HEK293 (cell line): Measurements from ENCODE around the gene CD46.

Source experiments
- CTCF ChIA-PET: fragments of 350-600 bp; formaldehyde crosslinking; extraction: SDS; loops from one replicate; lab custom pipeline; 2021; ENCODE audit warnings: antibody characterized with exemption; lab: Yijun Ruan, JAX
- POLR2A ChIA-PET: fragments of 300-600 bp; formaldehyde crosslinking; extraction: SDS; loops from one replicate; lab custom pipeline; 2020; ENCODE audit warnings: antibody characterized with exemption, inconsistent platforms; lab: Yijun Ruan, JAX
- H3K27ac ChIP-seq: fragments of 200-500 bp; sonication (Bioruptor generic); 2 replicates; pipeline ENCODE4 v1.5.1; 2014; ENCODE audit warnings: low read depth, low read length, control low read depth, inconsistent platforms; ENCODE audit errors: extremely low read depth
- H3K36me3 ChIP-seq, 2 experiments: fragments of 200-500 bp in 1 of 2; sonication (Bioruptor generic) in 1 of 2; 1 replicate in 1 of 2; 2 replicates in 1 of 2; pipeline ENCODE4 v1.5.1; 2014 to 2017; ENCODE audit warnings: inconsistent platforms in 2 of 2, low read length in 2 of 2; ENCODE audit not compliant: control insufficient read depth in 2 of 2, insufficient read depth in 1 of 2
- H3K4me1 ChIP-seq: fragments of 200-500 bp; sonication (Bioruptor generic); 2 replicates; pipeline ENCODE4 v1.5.1; 2014; ENCODE audit warnings: mild to moderate bottlenecking, low read length, inconsistent platforms; ENCODE audit not compliant: control insufficient read depth, insufficient read depth
- H3K4me3 ChIP-seq: 2 replicates; pipeline ENCODE4 v1.5.1; 2011; ENCODE audit warnings: low read depth, mild to moderate bottlenecking, control low read depth, low read length, moderate library complexity
- H3K9me3 ChIP-seq: fragments of 200-500 bp; sonication (Bioruptor generic); 2 replicates; pipeline ENCODE4 v1.5.1; 2014; ENCODE audit warnings: low read depth, low read length, inconsistent platforms; ENCODE audit not compliant: control insufficient read depth, insufficient read depth
- GFI1B ChIP-seq: fragments of 450-650 bp; formaldehyde crosslinking; IDR thresholded peaks from 2 replicates; pipeline ENCODE4 v1.5.1; 2016; ENCODE audit warnings: missing biosample characterization, missing genetic modification characterization
- MYNN ChIP-seq: fragments of 450-650 bp; formaldehyde crosslinking; IDR thresholded peaks from 2 replicates; pipeline ENCODE4 v1.5.1; 2016; ENCODE audit warnings: missing biosample characterization, missing genetic modification characterization, borderline replicate concordance
- PRDM1 ChIP-seq: fragments of 450-650 bp; formaldehyde crosslinking; IDR thresholded peaks from 2 replicates; pipeline ENCODE4; 2016; ENCODE audit warnings: missing biosample characterization, missing genetic modification characterization
- REPIN1 ChIP-seq: fragments of 450-650 bp; formaldehyde crosslinking; IDR thresholded peaks from 2 replicates; pipeline ENCODE4 v1.5.1; 2017; ENCODE audit warnings: missing biosample characterization, missing genetic modification characterization, low read depth
- SCRT1 ChIP-seq: fragments of 450-650 bp; formaldehyde crosslinking; IDR thresholded peaks from 2 replicates; pipeline ENCODE4 v1.5.1; 2016; ENCODE audit warnings: missing biosample characterization, missing genetic modification characterization, borderline replicate concordance
- ZBTB17 ChIP-seq: fragments of 450-650 bp; formaldehyde crosslinking; IDR thresholded peaks from 2 replicates; pipeline ENCODE4 v1.5.1; 2016; ENCODE audit warnings: missing biosample characterization, missing genetic modification characterization
- ZNF292 ChIP-seq: fragments of 450-650 bp; formaldehyde crosslinking; IDR thresholded peaks from 2 replicates; pipeline ENCODE4 v1.5.1; 2016; ENCODE audit warnings: low read depth, missing biosample characterization, missing genetic modification characterization, borderline replicate concordance
- ZNF366 ChIP-seq: fragments of 450-650 bp; formaldehyde crosslinking; conservative IDR thresholded peaks from 2 replicates; pipeline ENCODE4 v1.5.1; 2016; ENCODE audit warnings: missing biosample characterization, missing genetic modification characterization
- ZNF423 ChIP-seq: fragments of 450-650 bp; formaldehyde crosslinking; IDR thresholded peaks from 2 replicates; pipeline ENCODE4 v1.5.1; 2016; ENCODE audit warnings: missing biosample characterization, missing genetic modification characterization
- ZNF514 ChIP-seq: fragments of 450-650 bp; formaldehyde crosslinking; IDR thresholded peaks from 2 replicates; pipeline ENCODE4 v1.5.1; 2016; ENCODE audit warnings: missing biosample characterization, missing genetic modification characterization
- ZNF529 ChIP-seq: fragments of 450-650 bp; formaldehyde crosslinking; IDR thresholded peaks from 2 replicates; pipeline ENCODE4 v1.5.1; 2017; ENCODE audit warnings: missing genetic modification characterization, missing biosample characterization; ENCODE audit not compliant: insufficient replicate concordance
- TF ChIP-seq, protein P1 (sequence below): fragments of 450-650 bp; formaldehyde crosslinking; IDR thresholded peaks from 2 replicates; pipeline ENCODE4 v1.5.1; 2016; ENCODE audit warnings: missing biosample characterization, missing genetic modification characterization, low read depth
- TF ChIP-seq, protein P2 (sequence below): fragments of 450-650 bp; formaldehyde crosslinking; IDR thresholded peaks from 2 replicates; pipeline ENCODE4 v1.5.1; 2016; ENCODE audit warnings: missing biosample characterization, missing genetic modification characterization
- TF ChIP-seq, protein P3 (sequence below): sonication (generic); formaldehyde crosslinking; IDR thresholded peaks from 2 replicates; pipeline ENCODE4 v1.8.1; 2022; ENCODE audit warnings: mild to moderate bottlenecking, moderate library complexity, missing genetic modification reagents
- TF ChIP-seq, protein P4 (sequence below): fragments of 450-650 bp; formaldehyde crosslinking; IDR thresholded peaks from 2 replicates; pipeline ENCODE4 v1.5.1; 2016; ENCODE audit warnings: missing biosample characterization, missing genetic modification characterization

CD46 gene

DNA sequence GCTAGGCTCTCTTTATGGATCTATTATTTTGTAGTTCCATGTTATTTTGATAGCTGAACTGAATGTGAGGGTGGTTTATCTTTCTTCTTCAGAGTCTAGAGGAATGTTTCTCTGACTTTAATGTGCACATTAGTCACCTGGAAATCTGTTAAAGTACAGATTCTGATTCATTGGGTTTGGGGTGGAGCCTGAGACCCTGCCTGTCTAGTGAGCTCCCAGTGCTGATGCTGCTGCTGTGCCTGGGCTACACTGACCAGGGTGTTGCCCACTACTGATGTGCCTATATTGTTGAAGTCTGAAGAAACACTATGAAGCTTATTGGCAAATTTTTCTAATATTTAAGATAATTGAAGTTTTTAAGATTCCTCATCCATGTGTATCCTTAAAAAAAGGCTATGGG is 35.9 kb downstream of the CD46 start:
- TF ChIP-seq ZNF292 (no peak), ZNF514 (tag by site-specific recombination) (no peak)
- Histone ChIP-seq H3K4me1 (no peaks in the 10 kb centered on the region), H3K36me3 (peaks cover 10 to 30% of the 10 kb centered on the region in 2 experiments), H3K4me3 (no peak overlapping the region), H3K9me3 (no peaks in the 10 kb centered on the region), H3K27ac (no peak overlapping the region)
- ChIA-PET CTCF (interaction anchor here (4.6 kb wide), 1 partner anchor 9 kb away, joined by 54 read pairs; no protein-coding TSS in a partner anchor), POLR2A (interaction anchor here (0.6 kb wide), 1 partner anchor 9 kb away, joined by 5 read pairs; no protein-coding TSS in a partner anchor)

DNA sequence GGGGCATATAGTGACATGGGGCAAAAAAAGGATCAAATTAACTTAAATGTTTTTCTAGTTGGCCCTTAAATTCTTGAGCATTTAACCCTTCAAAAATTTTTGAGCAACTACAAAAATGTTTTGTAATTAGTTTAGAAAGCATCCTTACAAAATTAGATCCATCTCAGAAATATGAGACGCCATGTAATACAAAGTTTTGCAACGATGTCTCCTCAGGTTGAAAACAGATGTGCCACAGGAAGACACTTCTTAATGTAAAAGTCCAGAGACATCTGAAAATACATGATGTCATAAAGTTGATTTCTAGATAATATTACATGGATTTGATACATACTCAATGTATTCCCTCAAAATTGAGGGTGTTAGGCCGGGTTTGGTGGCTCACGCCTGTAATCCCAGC is 37.5 kb downstream of the CD46 start:
- Histone ChIP-seq H3K9me3 (no peaks in the 10 kb centered on the region), H3K36me3 (peaks cover 9 to 29% of the 10 kb centered on the region in 2 experiments)
- no peak for TF ChIP-seq ZNF366 (tag by site-specific recombination)
- TF ChIP-seq, protein P1, sequence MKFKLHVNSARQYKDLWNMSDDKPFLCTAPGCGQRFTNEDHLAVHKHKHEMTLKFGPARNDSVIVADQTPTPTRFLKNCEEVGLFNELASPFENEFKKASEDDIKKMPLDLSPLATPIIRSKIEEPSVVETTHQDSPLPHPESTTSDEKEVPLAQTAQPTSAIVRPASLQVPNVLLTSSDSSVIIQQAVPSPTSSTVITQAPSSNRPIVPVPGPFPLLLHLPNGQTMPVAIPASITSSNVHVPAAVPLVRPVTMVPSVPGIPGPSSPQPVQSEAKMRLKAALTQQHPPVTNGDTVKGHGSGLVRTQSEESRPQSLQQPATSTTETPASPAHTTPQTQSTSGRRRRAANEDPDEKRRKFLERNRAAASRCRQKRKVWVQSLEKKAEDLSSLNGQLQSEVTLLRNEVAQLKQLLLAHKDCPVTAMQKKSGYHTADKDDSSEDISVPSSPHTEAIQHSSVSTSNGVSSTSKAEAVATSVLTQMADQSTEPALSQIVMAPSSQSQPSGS: 0 out of 2 replicates have a peak, but pooled peaks have one; percentile 47
- TF ChIP-seq, all 188 proteins: peak for 1
- no peak overlapping the region for H3K4me3 ChIP-seq
- POLR2A ChIA-PET: no interaction called here
- no peak overlapping the region for H3K27ac ChIP-seq
- no peaks in the 10 kb centered on the region for H3K4me1 ChIP-seq
- CTCF ChIA-PET: interaction anchor here (0.5 to 0.7 kb wide), 2 partner anchors 236 to 855 kb away, joined by 3 to 4 read pairs; no protein-coding TSS in a partner anchor

DNA sequence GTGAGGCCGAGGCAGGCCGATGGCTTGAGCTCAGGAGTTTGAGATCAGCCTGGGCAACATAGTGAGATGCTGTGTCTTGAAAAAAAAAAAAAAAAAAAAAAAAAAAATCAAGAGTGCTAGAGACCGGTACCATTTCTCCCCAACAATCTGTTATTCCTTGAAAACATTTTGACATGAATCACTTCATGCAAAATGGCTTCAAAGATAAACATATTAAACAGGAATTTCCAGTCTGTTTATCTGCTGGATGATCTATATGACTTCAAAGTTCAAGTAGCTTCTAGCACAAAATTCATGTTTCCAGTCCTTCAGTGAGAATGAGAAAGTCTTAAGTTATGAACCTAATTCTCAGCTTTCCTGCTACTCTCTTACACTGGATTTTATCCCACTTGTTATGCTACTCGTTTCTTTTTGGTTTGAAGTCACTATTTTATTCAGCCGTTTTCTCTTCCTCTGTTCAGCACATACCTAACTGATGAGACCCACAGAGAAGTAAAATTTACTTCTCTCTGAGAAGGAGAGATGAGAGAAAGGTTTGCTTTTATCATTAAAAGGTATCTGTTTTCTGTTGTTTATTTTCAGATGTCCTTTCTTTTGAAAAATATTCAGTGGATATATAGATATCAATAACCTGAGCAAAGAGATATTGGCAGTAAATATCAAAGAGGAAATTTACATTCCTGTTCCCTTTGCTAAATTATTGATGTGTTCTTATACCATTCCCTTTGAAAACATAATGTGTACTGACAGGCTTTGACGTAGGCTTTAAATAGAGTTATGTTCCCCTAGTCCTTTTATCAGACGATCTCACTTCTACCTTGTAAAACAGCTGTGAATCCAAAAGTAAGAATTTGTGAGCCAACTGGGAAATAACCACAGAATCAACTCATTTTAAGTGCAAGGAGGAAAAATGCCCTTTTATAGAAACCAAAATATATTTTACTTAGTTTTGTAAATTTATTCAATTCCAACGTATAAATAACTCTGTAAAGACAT is 38.2 kb downstream of the CD46 start:
- Histone ChIP-seq H3K36me3 (peaks cover 9 to 27% of the 10 kb centered on the region in 2 experiments), H3K4me3 (no peak overlapping the region), H3K4me1 (no peaks in the 10 kb centered on the region), H3K9me3 (no peaks in the 10 kb centered on the region), H3K27ac (no peak overlapping the region)
- ChIA-PET POLR2A (no interaction called here), CTCF (interaction anchor here (0.5 to 0.7 kb wide), 2 partner anchors 235 to 856 kb away, joined by 3 to 4 read pairs; no protein-coding TSS in a partner anchor)
- TF ChIP-seq MYNN (tag by site-specific recombination): no peak
- TF ChIP-seq, protein P2, sequence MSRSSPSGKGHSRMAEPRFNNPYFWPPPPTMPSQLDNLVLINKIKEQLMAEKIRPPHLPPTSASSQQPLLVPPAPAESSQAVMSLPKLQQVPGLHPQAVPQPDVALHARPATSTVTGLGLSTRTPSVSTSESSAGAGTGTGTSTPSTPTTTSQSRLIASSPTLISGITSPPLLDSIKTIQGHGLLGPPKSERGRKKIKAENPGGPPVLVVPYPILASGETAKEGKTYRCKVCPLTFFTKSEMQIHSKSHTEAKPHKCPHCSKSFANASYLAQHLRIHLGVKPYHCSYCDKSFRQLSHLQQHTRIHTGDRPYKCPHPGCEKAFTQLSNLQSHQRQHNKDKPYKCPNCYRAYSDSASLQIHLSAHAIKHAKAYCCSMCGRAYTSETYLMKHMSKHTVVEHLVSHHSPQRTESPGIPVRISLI (tag by site-specific recombination): peak; percentile 76; the same call in 1 of the 2 replicates
- no peak for TF ChIP-seq PRDM1 (tag by site-specific recombination)
- no peak for TF ChIP-seq SCRT1 (tag by site-specific recombination)

DNA sequence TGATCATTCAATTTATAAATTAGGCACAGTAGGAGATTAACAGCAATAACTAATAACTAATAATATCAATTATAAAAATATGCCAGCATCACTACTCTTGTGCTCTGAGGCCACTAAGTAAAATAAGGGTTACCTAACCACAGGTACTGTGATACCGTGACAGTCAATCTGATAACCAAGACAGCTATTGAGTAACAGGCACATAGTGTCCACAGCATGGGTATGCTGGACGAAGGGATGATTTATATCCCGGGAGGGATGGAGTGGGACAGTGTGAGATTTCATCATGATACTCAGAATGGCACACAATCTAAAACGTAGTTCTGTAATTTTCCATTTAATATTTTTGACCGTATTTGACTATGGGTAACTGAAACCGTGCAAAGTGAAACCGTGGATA is 39.4 kb downstream of the CD46 start:
- CTCF ChIA-PET: no interaction called here
- peaks cover 8 to 26% of the 10 kb centered on the region in 2 experiments for H3K36me3 ChIP-seq
- POLR2A ChIA-PET: interaction anchor here (0.6 kb wide), 1 partner anchor 1015 kb away, joined by 3 read pairs; no protein-coding TSS in a partner anchor
- H3K4me3 ChIP-seq: no peak overlapping the region
- H3K27ac ChIP-seq: no peak overlapping the region
- no peaks in the 10 kb centered on the region for H3K9me3 ChIP-seq
- H3K4me1 ChIP-seq: no peaks in the 10 kb centered on the region
- no peak for TF ChIP-seq ZNF529 (tag by site-specific recombination)
- TF ChIP-seq, protein P3, sequence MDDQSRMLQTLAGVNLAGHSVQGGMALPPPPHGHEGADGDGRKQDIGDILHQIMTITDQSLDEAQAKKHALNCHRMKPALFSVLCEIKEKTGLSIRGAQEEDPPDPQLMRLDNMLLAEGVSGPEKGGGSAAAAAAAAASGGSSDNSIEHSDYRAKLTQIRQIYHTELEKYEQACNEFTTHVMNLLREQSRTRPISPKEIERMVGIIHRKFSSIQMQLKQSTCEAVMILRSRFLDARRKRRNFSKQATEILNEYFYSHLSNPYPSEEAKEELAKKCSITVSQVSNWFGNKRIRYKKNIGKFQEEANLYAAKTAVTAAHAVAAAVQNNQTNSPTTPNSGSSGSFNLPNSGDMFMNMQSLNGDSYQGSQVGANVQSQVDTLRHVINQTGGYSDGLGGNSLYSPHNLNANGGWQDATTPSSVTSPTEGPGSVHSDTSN (CRISPR knock-in tag): no peak
- TF ChIP-seq ZNF423 (tag by site-specific recombination): no peak
- no peak for TF ChIP-seq ZBTB17
- TF ChIP-seq, protein P4, sequence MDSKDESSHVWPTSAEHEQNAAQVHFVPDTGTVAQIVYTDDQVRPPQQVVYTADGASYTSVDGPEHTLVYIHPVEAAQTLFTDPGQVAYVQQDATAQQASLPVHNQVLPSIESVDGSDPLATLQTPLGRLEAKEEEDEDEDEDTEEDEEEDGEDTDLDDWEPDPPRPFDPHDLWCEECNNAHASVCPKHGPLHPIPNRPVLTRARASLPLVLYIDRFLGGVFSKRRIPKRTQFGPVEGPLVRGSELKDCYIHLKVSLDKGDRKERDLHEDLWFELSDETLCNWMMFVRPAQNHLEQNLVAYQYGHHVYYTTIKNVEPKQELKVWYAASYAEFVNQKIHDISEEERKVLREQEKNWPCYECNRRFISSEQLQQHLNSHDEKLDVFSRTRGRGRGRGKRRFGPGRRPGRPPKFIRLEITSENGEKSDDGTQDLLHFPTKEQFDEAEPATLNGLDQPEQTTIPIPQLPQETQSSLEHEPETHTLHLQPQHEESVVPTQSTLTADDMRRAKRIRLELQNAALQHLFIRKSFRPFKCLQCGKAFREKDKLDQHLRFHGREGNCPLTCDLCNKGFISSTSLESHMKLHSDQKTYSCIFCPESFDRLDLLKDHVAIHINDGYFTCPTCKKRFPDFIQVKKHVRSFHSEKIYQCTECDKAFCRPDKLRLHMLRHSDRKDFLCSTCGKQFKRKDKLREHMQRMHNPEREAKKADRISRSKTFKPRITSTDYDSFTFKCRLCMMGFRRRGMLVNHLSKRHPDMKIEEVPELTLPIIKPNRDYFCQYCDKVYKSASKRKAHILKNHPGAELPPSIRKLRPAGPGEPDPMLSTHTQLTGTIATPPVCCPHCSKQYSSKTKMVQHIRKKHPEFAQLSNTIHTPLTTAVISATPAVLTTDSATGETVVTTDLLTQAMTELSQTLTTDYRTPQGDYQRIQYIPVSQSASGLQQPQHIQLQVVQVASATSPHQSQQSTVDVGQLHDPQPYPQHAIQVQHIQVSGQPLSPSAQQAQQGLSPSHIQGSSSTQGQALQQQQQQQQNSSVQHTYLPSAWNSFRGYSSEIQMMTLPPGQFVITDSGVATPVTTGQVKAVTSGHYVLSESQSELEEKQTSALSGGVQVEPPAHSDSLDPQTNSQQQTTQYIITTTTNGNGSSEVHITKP: no peak
- no peak for TF ChIP-seq GFI1B (tag by site-specific recombination)
- TF ChIP-seq REPIN1 (tag by site-specific recombination): no peak
